Measurements from ENCODE around the gene POP4. TPM values are rescaled to one million over a fixed set of nuclear protein-coding genes. Genes with fewer than 3 reads are reported as not detected.
A peak's percentile ranks its signal among the peaks of the same experiment; 100 is the strongest.

POP4 gene
- total and polyA plus RNA-seq, 2 of the 13 experiments (the other 11 are each of a cell fraction or from before 2014, with no cell fraction given), result 32.2 to 84.0 TPM

DNA sequence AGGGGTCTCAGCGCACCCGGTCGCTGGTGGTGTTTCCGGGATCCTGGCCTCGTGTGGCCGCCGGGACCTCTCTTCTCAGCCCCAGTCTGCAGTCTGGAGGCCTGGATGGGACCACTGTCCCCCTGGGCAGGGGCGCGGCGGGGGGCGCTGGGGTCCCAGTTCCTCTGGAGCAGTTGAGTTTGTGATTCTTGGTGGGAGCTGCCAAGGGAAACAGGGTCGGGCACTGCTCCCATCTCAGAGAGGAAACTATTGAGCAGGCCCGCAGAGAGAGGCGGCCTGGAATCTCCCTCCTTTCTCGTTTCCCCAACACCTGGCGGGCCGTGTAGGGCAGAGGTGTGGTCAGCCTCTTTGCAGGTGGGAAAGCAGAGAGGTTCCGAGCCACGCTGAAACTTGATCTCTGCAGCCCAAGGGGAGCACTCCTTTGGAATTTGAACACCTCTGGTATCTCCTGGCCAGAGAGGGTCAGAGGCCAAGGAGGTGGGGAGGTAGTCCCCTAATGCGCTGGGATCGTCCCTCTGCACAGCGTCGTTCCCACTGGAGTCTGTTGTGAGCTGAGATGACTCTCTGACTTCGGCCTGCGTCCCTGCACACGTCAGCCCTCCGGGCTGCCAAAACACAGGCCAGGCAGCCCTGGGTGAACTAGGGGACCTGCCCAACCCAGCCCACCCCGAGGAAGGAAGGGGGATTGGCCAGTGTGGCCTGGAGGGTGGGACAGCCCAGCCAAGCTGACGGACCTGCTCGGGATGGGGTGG, 59.9 kb downstream of the POP4 start (continued):
- TF ChIP-seq, protein P1, sequence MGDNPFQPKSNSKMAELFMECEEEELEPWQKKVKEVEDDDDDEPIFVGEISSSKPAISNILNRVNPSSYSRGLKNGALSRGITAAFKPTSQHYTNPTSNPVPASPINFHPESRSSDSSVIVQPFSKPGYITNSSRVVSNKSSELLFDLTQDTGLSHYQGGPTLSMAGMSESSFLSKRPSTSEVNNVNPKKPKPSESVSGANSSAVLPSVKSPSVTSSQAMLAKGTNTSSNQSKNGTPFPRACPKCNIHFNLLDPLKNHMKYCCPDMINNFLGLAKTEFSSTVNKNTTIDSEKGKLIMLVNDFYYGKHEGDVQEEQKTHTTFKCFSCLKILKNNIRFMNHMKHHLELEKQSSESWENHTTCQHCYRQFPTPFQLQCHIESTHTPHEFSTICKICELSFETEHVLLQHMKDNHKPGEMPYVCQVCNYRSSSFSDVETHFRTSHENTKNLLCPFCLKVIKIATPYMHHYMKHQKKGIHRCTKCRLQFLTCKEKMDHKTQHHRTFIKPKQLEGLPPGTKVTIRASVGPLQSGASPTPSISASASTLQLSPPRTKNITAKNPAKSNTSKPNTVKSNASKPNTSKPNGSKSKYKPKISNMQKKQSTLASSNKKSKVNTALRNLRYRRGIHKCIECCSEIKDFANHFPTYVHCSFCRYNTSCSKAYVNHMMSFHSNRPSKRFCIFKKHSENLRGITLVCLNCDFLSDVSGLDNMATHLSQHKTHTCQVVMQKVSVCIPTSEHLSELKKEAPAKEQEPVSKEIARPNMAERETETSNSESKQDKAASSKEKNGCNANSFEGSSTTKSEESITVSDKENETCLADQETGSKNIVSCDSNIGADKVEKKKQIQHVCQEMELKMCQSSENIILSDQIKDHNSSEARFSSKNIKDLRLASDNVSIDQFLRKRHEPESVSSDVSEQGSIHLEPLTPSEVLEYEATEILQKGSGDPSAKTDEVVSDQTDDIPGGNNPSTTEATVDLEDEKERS (CRISPR knock-in tag; IDR thresholded peaks at IDR 0.05), result 0 out of 2 replicates have a peak, but pooled peaks have one; percentile 33
- TF ChIP-seq ZNF124 (CRISPR knock-in tag; IDR thresholded peaks at IDR 0.05), result no peak
- TF ChIP-seq, protein P2, sequence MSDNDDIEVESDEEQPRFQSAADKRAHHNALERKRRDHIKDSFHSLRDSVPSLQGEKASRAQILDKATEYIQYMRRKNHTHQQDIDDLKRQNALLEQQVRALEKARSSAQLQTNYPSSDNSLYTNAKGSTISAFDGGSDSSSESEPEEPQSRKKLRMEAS (IDR thresholded peaks at IDR 0.05), result no peak
- TF ChIP-seq ZNF547 (CRISPR knock-in tag; IDR thresholded peaks at IDR 0.05), result no peak
- no peak for TF ChIP-seq NFKBIZ (CRISPR knock-in tag; IDR thresholded peaks at IDR 0.05)
- TF ChIP-seq FOXC1 (CRISPR knock-in tag; IDR thresholded peaks at IDR 0.05; ENCODE audit: borderline replicate concordance), result no peak
- TF ChIP-seq CHCHD3 (CRISPR knock-in tag; IDR thresholded peaks at IDR 0.05), result no peak
- TF ChIP-seq ZNF24 (IDR thresholded peaks at IDR 0.05), result no peak
- TF ChIP-seq ZNF629 (CRISPR knock-in tag; conservative IDR thresholded peaks at IDR 0.05), result no peak
- no peak for TF ChIP-seq ZNF615 (CRISPR knock-in tag; IDR thresholded peaks at IDR 0.05; ENCODE audit: borderline replicate concordance)
- no peak for TF ChIP-seq HBP1 (CRISPR knock-in tag; IDR thresholded peaks at IDR 0.05; ENCODE audit: low read depth)
- no peak for TF ChIP-seq NFIB (CRISPR knock-in tag; IDR thresholded peaks at IDR 0.05; ENCODE audit: borderline replicate concordance)
- TF ChIP-seq ZNF446 (CRISPR knock-in tag; IDR thresholded peaks at IDR 0.05), result no peak
- TF ChIP-seq ZNF367 (CRISPR knock-in tag; IDR thresholded peaks at IDR 0.05; ENCODE audit: borderline replicate concordance), result no peak
- TF ChIP-seq, protein P3, sequence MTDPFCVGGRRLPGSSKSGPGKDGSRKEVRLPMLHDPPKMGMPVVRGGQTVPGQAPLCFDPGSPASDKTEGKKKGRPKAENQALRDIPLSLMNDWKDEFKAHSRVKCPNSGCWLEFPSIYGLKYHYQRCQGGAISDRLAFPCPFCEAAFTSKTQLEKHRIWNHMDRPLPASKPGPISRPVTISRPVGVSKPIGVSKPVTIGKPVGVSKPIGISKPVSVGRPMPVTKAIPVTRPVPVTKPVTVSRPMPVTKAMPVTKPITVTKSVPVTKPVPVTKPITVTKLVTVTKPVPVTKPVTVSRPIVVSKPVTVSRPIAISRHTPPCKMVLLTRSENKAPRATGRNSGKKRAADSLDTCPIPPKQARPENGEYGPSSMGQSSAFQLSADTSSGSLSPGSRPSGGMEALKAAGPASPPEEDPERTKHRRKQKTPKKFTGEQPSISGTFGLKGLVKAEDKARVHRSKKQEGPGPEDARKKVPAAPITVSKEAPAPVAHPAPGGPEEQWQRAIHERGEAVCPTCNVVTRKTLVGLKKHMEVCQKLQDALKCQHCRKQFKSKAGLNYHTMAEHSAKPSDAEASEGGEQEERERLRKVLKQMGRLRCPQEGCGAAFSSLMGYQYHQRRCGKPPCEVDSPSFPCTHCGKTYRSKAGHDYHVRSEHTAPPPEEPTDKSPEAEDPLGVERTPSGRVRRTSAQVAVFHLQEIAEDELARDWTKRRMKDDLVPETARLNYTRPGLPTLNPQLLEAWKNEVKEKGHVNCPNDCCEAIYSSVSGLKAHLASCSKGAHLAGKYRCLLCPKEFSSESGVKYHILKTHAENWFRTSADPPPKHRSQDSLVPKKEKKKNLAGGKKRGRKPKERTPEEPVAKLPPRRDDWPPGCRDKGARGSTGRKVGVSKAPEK (CRISPR knock-in tag; IDR thresholded peaks at IDR 0.05; ENCODE audit: borderline replicate concordance), result peak; percentile 68; the same call in 1 of the 2 replicates
- TF ChIP-seq ZBTB7B (CRISPR knock-in tag; IDR thresholded peaks at IDR 0.05), result 0 out of 2 replicates have a peak, but pooled peaks have one; percentile 55
- TF ChIP-seq ZNF781 (CRISPR knock-in tag; IDR thresholded peaks at IDR 0.05; ENCODE audit: borderline replicate concordance, not compliant biosample characterization), result no peak
- TF ChIP-seq, protein P4, sequence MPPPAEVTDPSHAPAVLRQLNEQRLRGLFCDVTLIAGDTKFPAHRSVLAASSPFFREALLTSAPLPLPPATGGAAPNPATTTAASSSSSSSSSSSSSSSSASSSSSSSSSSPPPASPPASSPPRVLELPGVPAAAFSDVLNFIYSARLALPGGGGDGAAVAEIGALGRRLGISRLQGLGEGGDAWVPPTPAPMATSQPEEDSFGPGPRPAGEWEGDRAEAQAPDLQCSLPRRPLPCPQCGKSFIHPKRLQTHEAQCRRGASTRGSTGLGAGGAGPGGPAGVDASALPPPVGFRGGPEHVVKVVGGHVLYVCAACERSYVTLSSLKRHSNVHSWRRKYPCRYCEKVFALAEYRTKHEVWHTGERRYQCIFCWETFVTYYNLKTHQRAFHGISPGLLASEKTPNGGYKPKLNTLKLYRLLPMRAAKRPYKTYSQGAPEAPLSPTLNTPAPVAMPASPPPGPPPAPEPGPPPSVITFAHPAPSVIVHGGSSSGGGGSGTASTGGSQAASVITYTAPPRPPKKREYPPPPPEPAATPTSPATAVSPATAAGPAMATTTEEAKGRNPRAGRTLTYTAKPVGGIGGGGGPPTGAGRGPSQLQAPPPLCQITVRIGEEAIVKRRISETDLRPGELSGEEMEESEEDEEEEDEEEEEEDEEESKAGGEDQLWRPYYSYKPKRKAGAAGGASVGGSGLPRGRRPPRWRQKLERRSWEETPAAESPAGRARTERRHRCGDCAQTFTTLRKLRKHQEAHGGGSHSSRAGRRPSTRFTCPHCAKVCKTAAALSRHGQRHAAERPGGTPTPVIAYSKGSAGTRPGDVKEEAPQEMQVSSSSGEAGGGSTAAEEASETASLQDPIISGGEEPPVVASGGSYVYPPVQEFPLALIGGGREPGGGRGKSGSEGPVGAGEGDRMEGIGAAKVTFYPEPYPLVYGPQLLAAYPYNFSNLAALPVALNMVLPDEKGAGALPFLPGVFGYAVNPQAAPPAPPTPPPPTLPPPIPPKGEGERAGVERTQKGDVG (CRISPR knock-in tag; IDR thresholded peaks at IDR 0.05; ENCODE audit: borderline replicate concordance), result no peak
